Calu3 (cell line): Measurements from ENCODE around the gene PCOLCE2. TPM values are rescaled to one million over a fixed set of nuclear protein-coding genes. Genes with fewer than 3 reads are reported as not detected.

ENCODE experiments used
- BruUV-seq: library from RNA; stranded (reverse); fragments of 400-500 nt; replicated peaks from 2 replicates; lab custom pipeline; 2021; lab: Mats Ljungman, UMichigan
- CTCF ChIA-PET: fragments of 300-600 bp; sonication (Branson Sonifier 250); formaldehyde crosslinking; loops from one replicate; lab custom pipeline; 2022; ENCODE audit warnings: antibody characterized with exemption; lab: Charles Lee
- DNase-seq: peaks from one replicate; pipeline ENCODE4 v3.0.0; 2022
- H3K27ac Mint-ChIP-seq: one replicate; pipeline ENCODE4 v1.8.0; 2022; ENCODE audit warnings: mixed read lengths; ENCODE audit not compliant: unreplicated experiment
- H3K27me3 Mint-ChIP-seq: one replicate; pipeline ENCODE4 v1.8.0; 2022; ENCODE audit warnings: mixed read lengths; ENCODE audit not compliant: unreplicated experiment
- H3K36me3 Mint-ChIP-seq: one replicate; pipeline ENCODE4 v1.8.0; 2022; ENCODE audit warnings: mild to moderate bottlenecking, moderate library complexity, mixed read lengths; ENCODE audit not compliant: insufficient read depth, unreplicated experiment
- H3K4me1 Mint-ChIP-seq: one replicate; pipeline ENCODE4 v1.8.0; 2022; ENCODE audit warnings: mild to moderate bottlenecking, low read depth, mixed read lengths; ENCODE audit not compliant: unreplicated experiment
- H3K4me3 Mint-ChIP-seq: one replicate; pipeline ENCODE4 v1.8.0; 2022; ENCODE audit warnings: mild to moderate bottlenecking, low read depth, moderate library complexity, mixed read lengths; ENCODE audit not compliant: unreplicated experiment
- H3K9me3 Mint-ChIP-seq: one replicate; pipeline ENCODE4 v1.8.0; 2022; ENCODE audit warnings: low read depth, mixed read lengths; ENCODE audit not compliant: unreplicated experiment
- intact Hi-C: fragments of 100-400 bp; cut with micrococcal nuclease; formaldehyde crosslinking; loops from one replicate; pipeline ENCODE4 v1.10.0; 2022; ENCODE audit not compliant: unreplicated experiment
- total RNA-seq: library from RNA; stranded (reverse); gene quantifications from 2 replicates; pipeline ENCODE4 v1.2.3, GENCODE V29; 2022
- TF ChIP-seq, protein P1 (sequence below): fragments of 200-600 bp; IDR thresholded peaks from one replicate; pipeline ENCODE4 v1.8.0; 2022; ENCODE audit warnings: antibody characterized with exemption; ENCODE audit not compliant: unreplicated experiment

Gene PCOLCE2
- total RNA-seq, 1 experiment from 2014 or later, result 9.6 TPM

- TF ChIP-seq, protein P1, sequence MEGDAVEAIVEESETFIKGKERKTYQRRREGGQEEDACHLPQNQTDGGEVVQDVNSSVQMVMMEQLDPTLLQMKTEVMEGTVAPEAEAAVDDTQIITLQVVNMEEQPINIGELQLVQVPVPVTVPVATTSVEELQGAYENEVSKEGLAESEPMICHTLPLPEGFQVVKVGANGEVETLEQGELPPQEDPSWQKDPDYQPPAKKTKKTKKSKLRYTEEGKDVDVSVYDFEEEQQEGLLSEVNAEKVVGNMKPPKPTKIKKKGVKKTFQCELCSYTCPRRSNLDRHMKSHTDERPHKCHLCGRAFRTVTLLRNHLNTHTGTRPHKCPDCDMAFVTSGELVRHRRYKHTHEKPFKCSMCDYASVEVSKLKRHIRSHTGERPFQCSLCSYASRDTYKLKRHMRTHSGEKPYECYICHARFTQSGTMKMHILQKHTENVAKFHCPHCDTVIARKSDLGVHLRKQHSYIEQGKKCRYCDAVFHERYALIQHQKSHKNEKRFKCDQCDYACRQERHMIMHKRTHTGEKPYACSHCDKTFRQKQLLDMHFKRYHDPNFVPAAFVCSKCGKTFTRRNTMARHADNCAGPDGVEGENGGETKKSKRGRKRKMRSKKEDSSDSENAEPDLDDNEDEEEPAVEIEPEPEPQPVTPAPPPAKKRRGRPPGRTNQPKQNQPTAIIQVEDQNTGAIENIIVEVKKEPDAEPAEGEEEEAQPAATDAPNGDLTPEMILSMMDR, result peak; percentile 37
- no peaks in the 10 kb centered on the region for H3K36me3 Mint-ChIP-seq
- no peaks in the 10 kb centered on the region for H3K4me1 Mint-ChIP-seq
- BruUV-seq, result no TSS peak
- CTCF ChIA-PET, result interaction anchor here (0.6 to 3.2 kb wide), 8 partner anchors 9 to 914 kb away, joined by 3 to 19 read pairs (median 4); no protein-coding TSS in a partner anchor
- H3K27ac Mint-ChIP-seq, result no peak overlapping the region
- H3K27me3 Mint-ChIP-seq, result no peaks in the 10 kb centered on the region
- DNase-seq, result peak; percentile 63
- intact Hi-C loops, result no loop called here
- H3K4me3 Mint-ChIP-seq, result no peak overlapping the region
- H3K9me3 Mint-ChIP-seq, result no peaks in the 10 kb centered on the region
Observed at GRCh38 chr3:142931222-142931621, 42.3 kb upstream of the PCOLCE2 start.

DNA sequence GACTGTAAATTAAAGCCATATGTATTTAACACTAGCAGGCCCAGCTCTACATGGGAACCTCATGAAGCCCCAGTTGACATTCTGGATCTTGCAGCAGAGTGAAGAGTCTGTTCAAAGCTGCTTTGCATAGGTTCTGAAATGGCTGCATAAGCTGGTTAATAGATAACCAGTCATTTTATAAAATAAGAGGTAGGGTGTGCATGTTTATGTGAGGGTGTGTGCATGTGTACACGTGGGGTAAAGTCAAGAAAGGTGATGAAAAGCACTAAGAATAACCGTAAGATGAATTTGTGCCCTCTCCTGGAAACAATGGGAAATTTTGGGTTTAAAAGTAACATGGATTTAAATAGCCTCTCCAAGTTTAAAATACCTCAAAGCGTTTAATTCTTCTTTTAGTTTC lies 41.6 kb upstream of the PCOLCE2 start:
- Mint-ChIP-seq H3K4me3 (no peak overlapping the region), H3K27ac (no peak overlapping the region), H3K36me3 (no peaks in the 10 kb centered on the region), H3K4me1 (no peaks in the 10 kb centered on the region), H3K27me3 (no peaks in the 10 kb centered on the region), H3K9me3 (no peaks in the 10 kb centered on the region)
- CTCF ChIA-PET, result interaction anchor here (0.7 to 3.2 kb wide), 7 partner anchors 10 to 102 kb away, joined by 3 to 19 read pairs (median 4); no protein-coding TSS in a partner anchor
- no peak for DNase-seq
- intact Hi-C loops, result loop anchor here (1.0 kb wide), 1 partner anchor 102 kb away; no protein-coding TSS in a partner anchor
- TF ChIP-seq, protein P1, result peak; percentile 10
- no TSS peak for BruUV-seq

- Mint-ChIP-seq H3K4me1 (no peaks in the 10 kb centered on the region), H3K9me3 (no peaks in the 10 kb centered on the region), H3K27me3 (no peaks in the 10 kb centered on the region), H3K27ac (no peak overlapping the region), H3K4me3 (no peak overlapping the region), H3K36me3 (no peaks in the 10 kb centered on the region)
- no TSS peak for BruUV-seq
- CTCF ChIA-PET, result interaction anchor here (1.3 to 3.2 kb wide), 4 partner anchors 23 to 101 kb away, joined by 3 to 19 read pairs (median 4); no protein-coding TSS in a partner anchor
- DNase-seq, result no peak
- intact Hi-C loops, result loop anchor here (1.0 kb wide), 3 partner anchors 57 to 102 kb away; no protein-coding TSS in a partner anchor
- TF ChIP-seq, protein P1, result no peak
Observed at GRCh38 chr3:142929890-142930289, 41.0 kb upstream of the PCOLCE2 start.

- CTCF ChIA-PET, result interaction anchor here (0.8 to 3.2 kb wide), 2 partner anchors 100 to 205 kb away, joined by 3 to 19 read pairs; partner anchors contain the start of gene TRPC1
- DNase-seq, result peak; percentile 90
- H3K27ac Mint-ChIP-seq, result no peak overlapping the region
- intact Hi-C loops, result loop anchor here (1.0 kb wide), 2 partner anchors 58 to 65 kb away; no protein-coding TSS in a partner anchor
- no peaks in the 10 kb centered on the region for H3K4me1 Mint-ChIP-seq
- H3K27me3 Mint-ChIP-seq, result no peaks in the 10 kb centered on the region
- peaks cover 3% of the 10 kb centered on the region for H3K9me3 Mint-ChIP-seq
- H3K36me3 Mint-ChIP-seq, result no peaks in the 10 kb centered on the region
- no peak overlapping the region for H3K4me3 Mint-ChIP-seq
- TF ChIP-seq, protein P1, result peak; percentile 87
- no TSS peak for BruUV-seq
Observed at GRCh38 chr3:142929109-142929508, 40.2 kb upstream of the PCOLCE2 start.
